ENCODE data around the gene SLC22A7. TPM values are rescaled to one million over a fixed set of nuclear protein-coding genes. Genes with fewer than 3 reads are reported as not detected.

The SLC22A7 gene
- total RNA-seq, 1 experiment from 2014 or later, result not detected

GRCh38 chr6:43258180-43258579 lies 39.9 kb upstream of the SLC22A7 start:
- Histone ChIP-seq H3K27ac (ENCODE audit: insufficient read length, low read depth, low read length) (no peak overlapping the region), H2BK5ac (ENCODE audit: insufficient read length, low read length) (no peak overlapping the region), H3K23me2 (ENCODE audit: insufficient read length, low read depth, low read length, poor library complexity, severe bottlenecking) (no peaks in the 10 kb centered on the region), H3K79me2 (ENCODE audit: insufficient read depth, low read length) (no peaks in the 10 kb centered on the region), H2BK120ac (ENCODE audit: low read depth, low read length, poor library complexity, severe bottlenecking) (no peak overlapping the region), H2BK12ac (ENCODE audit: insufficient read length, low read depth, low read length) (no peak overlapping the region), H2BK15ac (ENCODE audit: low read depth, low read length) (no peak overlapping the region), H3K27me3 (ENCODE audit: insufficient read depth, low read length) (no peaks in the 10 kb centered on the region), H4K5ac (ENCODE audit: insufficient read length, low read depth, low read length) (no peak overlapping the region), H3K79me1 (ENCODE audit: insufficient read depth, low read depth, low read length, poor library complexity, severe bottlenecking) (no peaks in the 10 kb centered on the region), H4K91ac (ENCODE audit: insufficient read length, low read depth, low read length) (no peak overlapping the region), H3K23ac (ENCODE audit: insufficient read length, low read depth, low read length) (no peak overlapping the region), H2AK5ac (ENCODE audit: insufficient read length, low read length) (no peak overlapping the region), H3K56ac (ENCODE audit: insufficient read length, low read depth, low read length) (no peak overlapping the region), H4K20me1 (ENCODE audit: control insufficient read depth, insufficient read depth, insufficient read length) (no peaks in the 10 kb centered on the region), H3K9me3 (ENCODE audit: control insufficient read depth, low read depth, low read length) (no peaks in the 10 kb centered on the region), H4K8ac (replicated peaks; ENCODE audit: insufficient read length, low read depth, low read length) (no peak overlapping the region), H3K14ac (ENCODE audit: insufficient read depth, low read length) (no peak overlapping the region), H3K4me1 (ENCODE audit: insufficient read depth, low read length) (no peaks in the 10 kb centered on the region), H2BK20ac (ENCODE audit: low read depth, low read length, poor library complexity, severe bottlenecking) (no peak overlapping the region), H2AFZ (ENCODE audit: low read length) (no peak overlapping the region), H3K9ac (ENCODE audit: extremely low read depth, insufficient read length, low read length) (no peak overlapping the region), H3K18ac (ENCODE audit: insufficient read length, low read depth, low read length) (no peak overlapping the region), H3K4ac (ENCODE audit: low read depth, low read length) (no peak overlapping the region), H3K4me2 (ENCODE audit: insufficient read depth, insufficient read length, low read length) (no peak overlapping the region), H3T11ph (ENCODE audit: low read length) (no peak overlapping the region)
- Mint-ChIP-seq H3K9me3 (no peaks in the 10 kb centered on the region; a peak in 1 of 5 replicates), H3K27me3 (ENCODE audit: low read depth) (peaks cover under 1% of the 10 kb centered on the region; the same call in 1 of the 2 replicates), H3K4me1 (peaks cover 10 to 16% of the 10 kb centered on the region in 2 experiments), H3K4me3 (no peak overlapping the region), H3K36me3 (ENCODE audit: insufficient read depth in 1 of 3, low read depth in 3 of 3) (no peaks in the 10 kb centered on the region; a peak in 1 of 7 replicates), H3K27ac (peak overlapping the region in 1 of 3 experiments; percentile 19; a peak in 1 of 7 replicates)
- no peak for TF ChIP-seq CTCF (conservative IDR thresholded peaks at IDR 0.05)
- no CpG with 5 or more reads among the region's 4 CpGs for WGBS (ENCODE audit: extremely low coverage, insufficient read length, low lambda C conversion rate)
- no peak for DNase-seq

Data from H9 (cell line).